Activated naive CD4-positive, alpha-beta T cell treated with anti-CD3 and anti-CD28 coated beads, Interleukin-2, amount 10 ng/mL, durations not matched to agents 7 days and 5 days (primary cell): ENCODE results near the gene NRBP1.

Source experiments
- CTCF ChIA-PET: fragments of 350-600 bp; sonication (Branson Sonifier 250); formaldehyde crosslinking; loops from one replicate; lab custom pipeline; 2021; ENCODE audit warnings: antibody characterized with exemption; lab: Charles Lee
- DNase-seq: peaks from one replicate; pipeline ENCODE4 v3.0.0-alpha.2; 2020
- H3K27ac Mint-ChIP-seq: one replicate; pipeline ENCODE4 v1.8.0; 2021; ENCODE audit warnings: mild to moderate bottlenecking, moderate library complexity, mixed read lengths
- H3K27me3 Mint-ChIP-seq: one replicate; pipeline ENCODE4 v1.8.0; 2021; ENCODE audit warnings: mild to moderate bottlenecking, mixed read lengths
- H3K36me3 Mint-ChIP-seq: one replicate; pipeline ENCODE4 v1.8.0; 2021; ENCODE audit warnings: mixed read lengths
- H3K4me1 Mint-ChIP-seq: one replicate; pipeline ENCODE4 v1.8.0; 2021; ENCODE audit warnings: mixed read lengths
- H3K4me3 Mint-ChIP-seq: one replicate; pipeline ENCODE4 v1.8.0; 2021; ENCODE audit warnings: mild to moderate bottlenecking, moderate library complexity, mixed read lengths
- H3K9me3 Mint-ChIP-seq: one replicate; pipeline ENCODE4 v1.8.0; 2021; ENCODE audit warnings: mixed read lengths

NRBP1 gene

GRCh38 chr2:27441958-27442919 lies 13.8 kb downstream of the NRBP1 start, which contains the start of gene KRTCAP3:
KRTCAP3 (plus strand) TSS chr2:27442381; CDS start chr2:27442413, 32 bp downstream.
- Mint-ChIP-seq H3K9me3 (no peaks in the 10 kb centered on the region), H3K4me1 (peaks cover 15% of the 10 kb centered on the region), H3K27ac (no peak within 1 kb of the TSS), H3K36me3 (peaks cover 41% of the 10 kb centered on the region), H3K27me3 (no peaks in the 10 kb centered on the region), H3K4me3 (no peak within 1 kb of the TSS)
- CTCF ChIA-PET: no interaction called here
- peak; percentile 42 for DNase-seq

DNA sequence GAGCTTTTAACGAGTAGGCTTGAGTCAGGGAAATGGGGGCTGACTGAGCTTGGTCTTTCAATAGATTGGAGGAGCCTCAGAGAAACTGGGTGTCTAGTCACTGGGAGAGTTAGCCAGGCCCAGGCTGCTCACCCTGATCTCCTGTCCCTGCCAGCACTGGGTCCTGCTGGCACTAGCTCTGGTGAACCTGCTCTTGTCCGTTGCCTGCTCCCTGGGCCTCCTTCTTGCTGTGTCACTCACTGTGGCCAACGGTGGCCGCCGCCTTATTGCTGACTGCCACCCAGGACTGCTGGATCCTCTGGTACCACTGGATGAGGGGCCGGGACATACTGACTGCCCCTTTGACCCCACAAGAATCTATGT lies 14.5 kb downstream of the NRBP1 start:
- no peaks in the 10 kb centered on the region for H3K27me3 Mint-ChIP-seq
- peaks cover 39% of the 10 kb centered on the region for H3K36me3 Mint-ChIP-seq
- H3K4me3 Mint-ChIP-seq: no peak overlapping the region
- peaks cover 15% of the 10 kb centered on the region for H3K4me1 Mint-ChIP-seq
- CTCF ChIA-PET: no interaction called here
- H3K27ac Mint-ChIP-seq: no peak overlapping the region
- H3K9me3 Mint-ChIP-seq: no peaks in the 10 kb centered on the region
- DNase-seq: no peak

- H3K4me1 Mint-ChIP-seq: peaks cover 15% of the 10 kb centered on the region
- H3K27me3 Mint-ChIP-seq: no peaks in the 10 kb centered on the region
- H3K27ac Mint-ChIP-seq: no peak overlapping the region
- H3K36me3 Mint-ChIP-seq: peaks cover 30% of the 10 kb centered on the region
- no peak overlapping the region for H3K4me3 Mint-ChIP-seq
- H3K9me3 Mint-ChIP-seq: no peaks in the 10 kb centered on the region
- CTCF ChIA-PET: interaction anchor here (1.5 to 1.6 kb wide), 2 partner anchors 43 to 142 kb away, joined by 3 to 5 read pairs; no protein-coding TSS in a partner anchor
- no peak for DNase-seq
These were observed 16.7 kb downstream of the NRBP1 start for GRCh38 chr2:27445155-27445554.

DNA sequence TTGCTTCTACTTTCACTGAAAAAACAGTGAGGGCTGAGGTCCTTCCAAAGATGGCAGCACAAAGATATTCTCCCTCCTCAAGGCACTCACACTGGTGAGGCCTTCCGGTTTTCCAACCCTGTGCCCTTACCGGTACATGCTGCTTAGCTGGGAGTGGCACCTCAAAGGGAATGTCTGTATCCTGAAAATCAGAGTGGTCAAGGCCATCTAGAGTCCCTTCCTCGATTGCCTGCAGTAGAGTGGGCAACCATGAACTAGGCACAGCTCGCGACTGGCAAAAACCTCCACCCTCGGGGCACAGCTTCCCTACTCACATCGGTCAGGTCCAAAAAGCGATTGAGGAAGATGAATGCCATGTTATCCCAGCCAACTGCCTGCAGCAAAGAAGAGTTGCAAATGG lies 17.2 kb downstream of the NRBP1 start:
- peaks cover 15% of the 10 kb centered on the region for H3K4me1 Mint-ChIP-seq
- no peaks in the 10 kb centered on the region for H3K9me3 Mint-ChIP-seq
- CTCF ChIA-PET: interaction anchor here (1.1 to 1.6 kb wide), 3 partner anchors 43 to 238 kb away, joined by 3 to 5 read pairs (median 3); no protein-coding TSS in a partner anchor
- H3K4me3 Mint-ChIP-seq: no peak overlapping the region
- H3K27me3 Mint-ChIP-seq: no peaks in the 10 kb centered on the region
- H3K36me3 Mint-ChIP-seq: peaks cover 25% of the 10 kb centered on the region
- H3K27ac Mint-ChIP-seq: no peak overlapping the region
- no peak for DNase-seq

GRCh38 chr2:27446057-27446456 lies 17.6 kb downstream of the NRBP1 start:
- H3K4me1 Mint-ChIP-seq: peaks cover 15% of the 10 kb centered on the region
- CTCF ChIA-PET: interaction anchor here (1.1 to 1.5 kb wide), 2 partner anchors 42 to 238 kb away, joined by 3 to 5 read pairs; no protein-coding TSS in a partner anchor

DNA sequence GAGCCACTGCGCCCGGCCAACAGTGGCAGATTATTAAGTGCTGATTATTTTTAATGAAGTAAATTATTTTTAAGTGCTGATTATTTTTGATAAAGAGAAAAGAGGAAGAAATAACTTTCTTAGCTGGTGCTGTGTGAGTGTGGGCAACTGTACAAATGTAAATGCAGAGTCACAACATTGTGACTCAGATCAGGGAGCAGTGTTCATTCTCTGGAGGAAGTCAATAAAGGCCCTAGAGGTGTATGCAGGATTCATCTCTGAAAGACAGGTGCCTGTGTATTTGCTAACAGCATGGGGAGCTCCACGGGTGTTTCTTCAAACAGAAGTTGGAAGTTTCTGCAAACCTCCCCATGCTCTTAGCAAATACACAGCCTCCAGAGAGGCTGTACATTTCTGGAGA lies 19.9 kb downstream of the NRBP1 start:
- Mint-ChIP-seq H3K4me1 (peaks cover 15% of the 10 kb centered on the region), H3K27me3 (no peaks in the 10 kb centered on the region), H3K4me3 (no peak overlapping the region), H3K9me3 (no peaks in the 10 kb centered on the region), H3K36me3 (peaks cover 8% of the 10 kb centered on the region), H3K27ac (no peak overlapping the region)
- CTCF ChIA-PET: interaction anchor here (2.4 kb wide), 1 partner anchor 17 kb away, joined by 13 read pairs; no protein-coding TSS in a partner anchor
- DNase-seq: no peak

More at GRCh38 chr2:27446057-27446456, 17.6 kb downstream of the NRBP1 start:
- Mint-ChIP-seq H3K27me3 (no peaks in the 10 kb centered on the region), H3K36me3 (peaks cover 21% of the 10 kb centered on the region), H3K9me3 (no peaks in the 10 kb centered on the region), H3K27ac (peak overlapping the region; percentile 47), H3K4me3 (no peak overlapping the region)
- peak; percentile 63 for DNase-seq

DNA sequence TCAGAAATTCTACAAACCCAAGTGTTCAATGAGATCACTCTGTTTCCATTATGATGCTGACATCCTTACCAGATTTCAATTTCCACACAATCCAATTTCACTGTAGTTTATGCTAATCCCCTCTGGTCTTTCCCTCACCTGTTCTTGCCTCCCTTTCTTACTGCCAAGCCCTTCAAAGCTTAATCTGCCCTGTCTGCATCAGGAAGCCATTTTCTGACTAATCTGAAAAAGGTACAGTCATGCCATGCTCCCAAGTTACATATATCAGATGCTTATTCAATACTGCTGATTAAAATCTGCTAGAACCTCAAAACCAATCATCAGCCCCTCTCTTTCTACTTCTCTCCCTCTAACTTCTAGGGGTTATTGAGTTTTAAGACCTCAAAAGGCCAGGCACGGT lies 22.7 kb downstream of the NRBP1 start:
- no peak overlapping the region for H3K4me3 Mint-ChIP-seq
- H3K27me3 Mint-ChIP-seq: no peaks in the 10 kb centered on the region
- CTCF ChIA-PET: no interaction called here
- no peak for DNase-seq
- H3K27ac Mint-ChIP-seq: no peak overlapping the region
- H3K9me3 Mint-ChIP-seq: no peaks in the 10 kb centered on the region
- H3K4me1 Mint-ChIP-seq: peaks cover 12% of the 10 kb centered on the region
- peaks cover under 1% of the 10 kb centered on the region for H3K36me3 Mint-ChIP-seq

GRCh38 chr2:27453968-27454367 lies 25.5 kb downstream of the NRBP1 start:
- H3K27me3 Mint-ChIP-seq: no peaks in the 10 kb centered on the region
- no peak overlapping the region for H3K4me3 Mint-ChIP-seq
- peaks cover 6% of the 10 kb centered on the region for H3K4me1 Mint-ChIP-seq
- H3K36me3 Mint-ChIP-seq: no peaks in the 10 kb centered on the region
- H3K9me3 Mint-ChIP-seq: no peaks in the 10 kb centered on the region
- no peak overlapping the region for H3K27ac Mint-ChIP-seq
- no peak for DNase-seq
- CTCF ChIA-PET: interaction anchor here (0.6 to 1.3 kb wide), 2 partner anchors 9 to 229 kb away, joined by 3 to 4 read pairs; no protein-coding TSS in a partner anchor

DNA sequence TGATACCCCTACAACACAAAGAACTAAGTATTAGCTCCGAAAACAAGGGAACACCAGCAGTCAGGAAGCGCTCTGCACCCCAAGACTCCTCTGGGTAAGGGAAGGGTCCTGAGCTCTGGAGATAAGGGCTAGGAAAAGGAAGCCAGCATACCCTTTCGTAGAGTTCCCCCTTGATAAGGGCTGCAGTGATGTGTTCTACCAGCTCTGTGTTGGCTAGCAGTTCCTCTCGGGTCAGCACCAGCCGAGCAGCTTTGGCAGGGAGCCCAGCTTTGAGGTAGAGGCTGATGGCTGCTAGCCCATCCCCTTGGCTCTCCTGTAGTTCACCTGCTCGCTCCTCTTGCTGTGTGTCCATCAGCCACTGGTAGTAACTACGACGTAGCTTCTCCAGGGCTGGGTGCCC lies 32.7 kb downstream of the NRBP1 start:
- no peak for DNase-seq
- Mint-ChIP-seq H3K27ac (no peak overlapping the region), H3K4me1 (no peaks in the 10 kb centered on the region), H3K9me3 (no peaks in the 10 kb centered on the region), H3K36me3 (no peaks in the 10 kb centered on the region), H3K4me3 (no peak overlapping the region), H3K27me3 (no peaks in the 10 kb centered on the region)
- CTCF ChIA-PET: no interaction called here

DNA sequence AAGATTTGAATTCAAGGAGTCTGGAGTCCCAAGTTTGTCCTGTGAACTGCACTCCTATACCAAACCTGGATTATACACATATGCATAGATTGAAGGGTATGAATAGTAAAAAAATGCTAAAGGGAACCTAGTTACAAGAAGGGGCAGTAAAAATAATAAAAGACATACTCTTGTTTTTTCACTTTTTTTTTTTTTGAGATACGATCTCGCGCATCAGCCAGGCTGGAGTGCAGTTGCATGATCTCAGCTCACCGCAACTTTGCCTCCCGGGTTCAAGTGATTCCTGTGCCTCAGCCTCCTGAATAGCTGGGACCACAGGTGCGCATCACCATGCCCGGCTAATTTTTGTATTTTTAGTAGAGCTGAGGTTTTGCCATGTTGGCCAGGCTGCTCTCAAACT lies 36.0 kb downstream of the NRBP1 start:
- CTCF ChIA-PET: no interaction called here
- H3K4me3 Mint-ChIP-seq: no peak overlapping the region
- H3K4me1 Mint-ChIP-seq: no peaks in the 10 kb centered on the region
- no peaks in the 10 kb centered on the region for H3K9me3 Mint-ChIP-seq
- no peak for DNase-seq
- H3K27me3 Mint-ChIP-seq: no peaks in the 10 kb centered on the region
- no peak overlapping the region for H3K27ac Mint-ChIP-seq
- H3K36me3 Mint-ChIP-seq: no peaks in the 10 kb centered on the region

- H3K4me1 Mint-ChIP-seq: no peaks in the 10 kb centered on the region
- CTCF ChIA-PET: no interaction called here
- DNase-seq: no peak
- H3K9me3 Mint-ChIP-seq: no peaks in the 10 kb centered on the region
- H3K36me3 Mint-ChIP-seq: peaks cover 3% of the 10 kb centered on the region
- no peak overlapping the region for H3K4me3 Mint-ChIP-seq
- no peak overlapping the region for H3K27ac Mint-ChIP-seq
- H3K27me3 Mint-ChIP-seq: no peaks in the 10 kb centered on the region
These were observed 43.5 kb downstream of the NRBP1 start for GRCh38 chr2:27471961-27472360.

GRCh38 chr2:27485496-27485895 lies 57.1 kb downstream of the NRBP1 start:
- Mint-ChIP-seq H3K4me3 (no peak overlapping the region), H3K27ac (no peak overlapping the region), H3K9me3 (no peaks in the 10 kb centered on the region), H3K27me3 (no peaks in the 10 kb centered on the region), H3K4me1 (peaks cover 19% of the 10 kb centered on the region), H3K36me3 (no peaks in the 10 kb centered on the region)
- no peak for DNase-seq
- CTCF ChIA-PET: interaction anchor here (0.6 to 1.5 kb wide), 2 partner anchors 10 to 198 kb away, joined by 3 read pairs; no protein-coding TSS in a partner anchor

DNA sequence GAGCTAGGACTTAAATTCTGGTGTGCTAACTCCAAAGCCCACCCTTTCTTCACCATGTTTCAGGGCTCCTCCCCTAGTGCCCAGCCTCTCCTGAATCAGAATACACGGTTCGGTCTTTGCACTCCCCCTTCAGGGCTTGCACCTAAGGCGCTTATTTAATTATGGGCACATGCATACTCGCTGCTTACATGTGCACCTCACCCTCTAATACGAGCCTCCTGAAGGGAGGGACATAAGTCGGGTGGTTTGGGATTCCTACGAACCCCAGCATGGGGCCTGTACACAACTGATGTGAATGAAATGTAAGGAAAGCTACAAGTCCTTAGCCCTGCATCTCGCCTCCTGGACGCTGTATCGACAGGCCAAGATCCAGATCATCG lies 60.7 kb downstream of the NRBP1 start:
- Mint-ChIP-seq H3K4me1 (peaks cover 22% of the 10 kb centered on the region), H3K4me3 (peak overlapping the region; percentile 81), H3K27me3 (peaks cover 22% of the 10 kb centered on the region), H3K27ac (peak overlapping the region; percentile 88), H3K36me3 (no peaks in the 10 kb centered on the region), H3K9me3 (no peaks in the 10 kb centered on the region)
- peak; percentile 25 for DNase-seq
- CTCF ChIA-PET: interaction anchor here (1.2 kb wide), 1 partner anchor 43 kb away, joined by 5 read pairs; no protein-coding TSS in a partner anchor

DNA sequence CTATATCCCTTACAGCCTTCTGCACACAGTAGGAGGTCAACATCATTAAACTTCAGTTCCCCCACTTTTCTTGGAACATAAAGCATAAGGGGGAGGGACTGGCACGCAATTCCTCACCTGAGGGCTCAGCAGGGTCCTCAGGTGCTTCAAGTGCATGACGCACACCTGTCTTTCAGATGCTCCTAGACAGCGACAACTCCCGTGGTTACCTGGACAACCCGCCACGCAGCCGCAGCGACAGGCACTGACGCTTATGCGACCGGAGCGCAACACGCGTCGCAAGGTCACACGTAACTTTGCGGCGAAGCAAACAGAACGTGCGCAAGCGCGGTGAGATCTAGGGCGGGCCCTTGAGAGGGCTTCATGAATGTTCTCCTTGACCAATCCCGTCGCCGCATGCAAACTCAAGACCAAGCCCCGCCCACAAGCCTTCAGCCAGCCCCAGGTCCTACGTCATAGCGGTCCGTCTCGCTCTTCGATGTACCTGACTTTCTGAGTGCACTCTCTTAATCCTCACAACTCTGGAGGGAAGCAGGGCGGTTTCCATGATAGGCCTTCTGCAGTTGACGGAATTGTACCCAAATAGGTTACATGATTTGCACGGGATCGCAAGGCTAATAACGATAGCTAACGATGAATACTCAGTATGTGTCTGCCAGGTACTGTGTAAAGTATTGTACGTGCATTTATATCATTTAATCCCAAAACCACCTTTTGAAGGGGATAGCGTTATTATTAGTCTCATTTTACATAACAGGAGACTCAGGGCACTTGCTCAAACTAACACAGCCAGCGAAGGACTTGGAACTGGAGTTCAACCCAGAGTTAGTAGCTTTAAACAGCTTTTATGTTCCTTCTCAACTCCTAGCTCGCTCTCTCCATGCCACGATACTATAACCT lies 61.3 kb downstream of the NRBP1 start, which contains the start of gene IFT172:
Gene IFT172 (minus strand): TSS at position 246 of the 900 bp plus-strand sequence. CDS start 90 bp downstream, at position 156.
- peaks cover 28% of the 10 kb centered on the region for H3K27me3 Mint-ChIP-seq
- H3K9me3 Mint-ChIP-seq: no peaks in the 10 kb centered on the region
- peak within 1 kb of the TSS; percentile 88 for H3K27ac Mint-ChIP-seq
- peak within 1 kb of the TSS; percentile 81 for H3K4me3 Mint-ChIP-seq
- CTCF ChIA-PET: no interaction called here
- H3K4me1 Mint-ChIP-seq: peaks cover 22% of the 10 kb centered on the region
- DNase-seq: peak; percentile 100
- H3K36me3 Mint-ChIP-seq: no peaks in the 10 kb centered on the region
